Epithelial cell of proximal tubule (primary cell): Measurements from ENCODE around the gene ERVFRD-1. TPM values are rescaled to one million over a fixed set of nuclear protein-coding genes. Genes with fewer than 3 reads are reported as not detected.

Source experiments
- DNase-seq: peaks from one replicate; pipeline ENCODE4 v3.0.0-alpha.2; 2011; ENCODE audit warnings: low read depth
- H3K4me3 ChIP-seq: 2 replicates; pipeline ENCODE4 v1.5.1; 2011; ENCODE audit warnings: low read depth, mild to moderate bottlenecking, low read length
- CTCF ChIP-seq: conservative IDR thresholded peaks from 2 replicates; pipeline ENCODE4 v1.5.1; 2012; ENCODE audit warnings: low read depth, mild to moderate bottlenecking, low read length
- total RNA-seq: library from RNA; depleted of rRNA; stranded (reverse); fragments of >200 nt; gene quantifications from 2 replicates; pipeline ENCODE4 v1.2.3, GENCODE V29; 2015

ERVFRD-1 gene
- total RNA-seq, 1 donor from 2014 or later: not detected

DNA sequence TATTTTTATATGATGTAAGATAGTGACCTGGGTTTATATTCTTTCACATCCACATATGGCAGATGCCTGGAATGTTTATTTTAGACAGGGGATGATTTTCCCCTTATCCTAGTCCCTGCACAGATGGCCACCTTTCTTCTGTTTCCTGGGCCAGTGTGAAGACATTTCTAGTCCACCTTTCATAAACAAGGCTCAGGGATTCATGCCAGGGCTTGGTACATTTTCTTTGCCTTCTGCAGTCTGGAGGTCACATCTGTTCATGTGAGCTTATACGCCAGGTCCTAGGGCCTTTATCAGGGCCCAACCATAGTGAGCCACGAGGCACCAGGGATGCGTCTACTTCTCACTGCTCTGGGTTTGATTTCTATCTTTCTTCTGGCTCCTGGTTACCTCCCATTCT is 38.0 kb upstream of the ERVFRD-1 start:
- H3K4me3 ChIP-seq: no peak overlapping the region
- TF ChIP-seq CTCF: no peak
- DNase-seq: no peak

DNA sequence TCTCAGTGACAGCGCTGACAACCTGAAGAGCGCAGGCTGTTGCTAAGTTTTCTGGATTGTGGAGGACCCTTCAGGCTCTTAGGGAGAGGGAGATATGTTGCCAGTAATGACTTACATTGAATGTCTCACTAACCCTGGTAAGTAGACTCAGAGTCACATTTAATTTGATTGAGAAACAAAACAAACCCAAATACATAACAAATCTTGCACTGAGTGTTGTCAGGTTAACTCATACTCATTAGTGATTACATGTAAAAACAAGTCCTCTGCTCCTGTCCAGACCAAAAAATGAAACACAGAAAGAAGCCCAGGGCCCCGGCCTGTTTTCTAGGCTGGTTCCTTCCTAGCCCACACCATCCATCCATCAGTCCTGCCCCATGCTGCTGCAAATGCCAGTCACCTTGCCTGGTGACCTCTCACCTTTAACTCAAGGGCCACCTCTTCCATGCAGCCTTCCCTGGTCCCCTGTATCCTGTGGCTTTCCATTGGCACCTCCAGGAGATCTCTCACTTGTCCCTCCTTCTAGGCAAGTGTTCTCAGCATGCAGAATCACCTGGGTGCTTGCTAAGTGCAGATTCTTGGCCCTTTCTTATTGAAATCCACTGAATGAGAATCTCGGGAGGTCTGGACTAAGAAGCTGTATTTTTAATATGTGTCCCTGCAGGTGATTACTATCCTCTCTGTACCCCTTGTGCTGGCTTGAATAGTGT is 34.7 kb upstream of the ERVFRD-1 start:
- H3K4me3 ChIP-seq: no peak overlapping the region
- TF ChIP-seq CTCF: no peak
- DNase-seq: no peak

DNA sequence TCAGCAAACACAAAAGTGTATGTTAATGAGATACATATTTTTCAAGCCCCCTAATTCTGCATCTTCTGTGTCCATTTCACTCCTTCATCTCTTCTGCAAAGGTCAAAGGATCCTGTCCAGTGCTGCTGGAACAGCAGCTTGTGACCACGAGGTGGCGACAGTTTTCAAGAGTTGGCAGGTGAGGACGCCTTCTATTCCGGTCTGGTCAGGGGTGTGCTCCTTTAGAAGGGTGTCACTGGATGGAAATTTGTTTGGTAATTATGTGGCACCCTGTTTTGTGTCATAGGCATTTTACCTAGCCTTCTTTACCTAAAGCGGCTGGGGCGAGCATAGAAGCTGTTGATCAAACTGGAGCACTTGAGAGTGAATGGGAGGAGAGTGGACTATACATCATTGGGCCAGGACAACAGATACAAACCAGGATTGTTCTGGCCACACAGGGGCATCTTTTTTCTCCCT is 32.9 kb upstream of the ERVFRD-1 start:
- DNase-seq: no peak
- peak; percentile 98 for TF ChIP-seq CTCF

GRCh38 chr6:11143394-11144371 is 32.2 kb upstream of the ERVFRD-1 start:
- no peak for DNase-seq
- TF ChIP-seq CTCF: no peak
- H3K4me3 ChIP-seq: no peak overlapping the region

More for the DNA sequence above, 32.9 kb upstream of the ERVFRD-1 start:
- H3K4me3 ChIP-seq: no peak overlapping the region

DNA sequence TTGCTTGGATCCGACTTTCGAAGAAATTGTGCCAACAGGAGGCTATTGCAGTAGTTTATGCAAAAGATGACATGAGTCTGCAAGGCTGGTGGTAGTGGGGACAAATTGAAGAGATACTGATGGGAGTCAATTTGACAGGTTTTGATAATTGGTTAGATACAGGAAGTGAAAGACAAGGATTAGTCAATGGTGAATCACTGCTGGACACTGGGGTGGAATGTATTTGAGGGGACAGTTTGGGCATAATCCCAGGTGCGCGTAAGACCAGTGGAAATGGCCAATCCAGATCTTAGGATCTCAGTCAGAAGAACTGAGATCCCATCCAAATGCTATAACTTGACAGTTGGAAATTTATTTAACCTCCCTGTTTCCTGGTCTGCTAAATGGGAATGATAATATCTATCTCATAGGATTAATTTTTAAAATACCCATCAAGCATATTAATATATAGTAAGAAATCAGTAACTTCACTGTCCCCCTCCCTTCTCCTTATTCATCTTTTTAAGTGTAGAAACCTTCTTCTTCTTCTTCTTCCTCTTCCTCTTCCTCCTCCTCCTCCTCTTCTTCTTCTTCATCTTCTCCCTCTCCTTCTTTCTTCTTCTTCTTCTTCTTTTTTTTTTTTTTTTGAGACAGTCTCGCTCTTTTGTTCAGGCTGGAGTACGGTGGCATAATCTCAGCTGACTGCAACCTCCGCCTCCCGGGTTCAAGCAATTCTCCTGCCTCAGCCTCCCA is 30.9 kb upstream of the ERVFRD-1 start:
- TF ChIP-seq CTCF: no peak
- H3K4me3 ChIP-seq: no peak overlapping the region
- no peak for DNase-seq

- no peak for DNase-seq
- no peak for TF ChIP-seq CTCF
- no peak overlapping the region for H3K4me3 ChIP-seq
These were observed 29.8 kb upstream of the ERVFRD-1 start for GRCh38 chr6:11141295-11141694.
